GM12892 (cell line): ENCODE measurements around the gene EXOC6B.

Source experiments
- POLR2A ChIP-seq: IDR thresholded peaks from 2 replicates; pipeline ENCODE4 v1.6.1; 2011; ENCODE audit warnings: low read depth, low read length, control low read depth
- POLR2AphosphoS5 ChIP-seq: IDR thresholded peaks from 2 replicates; pipeline ENCODE4 v1.6.1; 2011; ENCODE audit warnings: low read depth, low read length, control low read depth
- TAF1 ChIP-seq: IDR thresholded peaks from 2 replicates; pipeline ENCODE4 v1.6.1; 2011; ENCODE audit warnings: low read depth, mild to moderate bottlenecking, control low read depth, low read length, borderline replicate concordance

DNA sequence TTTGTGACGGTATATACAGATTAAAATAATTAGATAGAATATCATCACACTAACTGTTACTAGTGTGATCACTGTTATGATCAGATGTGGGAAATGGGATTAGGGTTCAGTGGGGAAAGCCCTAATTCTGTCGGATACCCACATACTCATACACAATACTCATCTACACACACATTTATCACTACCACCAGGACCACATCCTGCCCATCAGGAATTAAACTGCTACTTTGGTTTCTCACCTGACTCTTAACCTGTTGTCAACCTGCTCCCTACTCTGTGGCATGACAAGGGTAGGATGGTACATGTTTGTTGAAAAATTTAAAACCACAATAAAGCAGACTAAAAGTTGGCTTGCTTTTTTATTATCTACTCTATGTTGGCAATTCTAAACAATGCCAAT is 653.4 kb downstream of the EXOC6B start:
- TF ChIP-seq POLR2A (no peak), POLR2AphosphoS5 (no peak), TAF1 (no peak)
